Neutrophil (primary cell): ENCODE data around the gene LECT2.

Source experiments
- H3K27ac ChIP-seq: fragments of 200-600 bp; sonication (generic); 2 replicates; pipeline ENCODE4 v1.5.1; 2016; ENCODE audit warnings: mild to moderate bottlenecking, moderate library complexity
- H3K27me3 ChIP-seq: fragments of 200-600 bp; sonication (generic); 2 replicates; pipeline ENCODE4 v1.6.0; 2016; ENCODE audit warnings: mild to moderate bottlenecking
- H3K36me3 ChIP-seq: fragments of 200-600 bp; sonication (generic); 2 replicates; pipeline ENCODE4 v1.5.1; 2017
- H3K4me1 ChIP-seq, 2 experiments: fragments of 200-600 bp in 1 of 2; sonication (generic) in 1 of 2; 1 replicate in 1 of 2; 2 replicates in 1 of 2; pipeline versions ENCODE4 v1.5.1 to v1.6.1; 2013 to 2016; ENCODE audit warnings: low read depth in 1 of 2, low read length in 1 of 2, mild to moderate bottlenecking in 1 of 2, moderate library complexity in 1 of 2; ENCODE audit not compliant: control insufficient read depth in 1 of 2, insufficient read depth in 1 of 2
- H3K4me3 ChIP-seq, 2 experiments: fragments of 200-600 bp in 1 of 2; sonication (generic) in 1 of 2; 1 replicate in 1 of 2; 2 replicates in 1 of 2; pipeline ENCODE4 v1.5.1; 2013 to 2016; ENCODE audit warnings: low read depth in 1 of 2, low read length in 1 of 2, mild to moderate bottlenecking in 1 of 2, moderate library complexity in 1 of 2
- H3K9me3 ChIP-seq: fragments of 200-600 bp; sonication (generic); 2 replicates; pipeline ENCODE4 v1.5.1; 2016
- CTCF ChIP-seq: fragments of 200-600 bp; sonication (generic); IDR thresholded peaks from 2 replicates; pipeline ENCODE4 v1.5.1; 2016; ENCODE audit warnings: antibody characterized with exemption

LECT2 gene

DNA sequence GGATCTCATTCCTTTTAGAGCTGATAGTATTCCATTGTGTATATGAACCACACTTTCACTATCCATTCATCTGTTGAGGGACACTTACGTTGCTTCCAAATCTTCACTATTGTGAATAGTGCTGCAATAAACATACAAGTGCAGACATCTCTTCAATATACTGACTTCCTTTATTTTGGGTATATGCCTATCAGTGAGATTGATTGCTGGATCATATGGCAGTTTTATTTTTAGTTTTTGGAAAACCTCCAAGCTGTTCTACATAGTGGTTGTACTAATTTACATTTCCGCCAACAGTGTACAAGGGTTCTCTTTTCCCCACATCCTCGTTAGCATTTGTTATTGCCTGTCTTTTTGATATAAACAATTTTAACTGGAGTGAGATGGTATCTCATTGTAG lies 33.8 kb upstream of the LECT2 start:
- Histone ChIP-seq H3K27me3 (peaks cover 15% of the 10 kb centered on the region), H3K4me1 (no peaks in the 10 kb centered on the region), H3K4me3 (no peak overlapping the region), H3K27ac (no peak overlapping the region), H3K36me3 (no peaks in the 10 kb centered on the region), H3K9me3 (no peaks in the 10 kb centered on the region)
- TF ChIP-seq CTCF: no peak

- TF ChIP-seq CTCF: no peak
- Histone ChIP-seq H3K4me3 (no peak overlapping the region), H3K9me3 (no peaks in the 10 kb centered on the region), H3K27me3 (peaks cover 15% of the 10 kb centered on the region), H3K36me3 (no peaks in the 10 kb centered on the region), H3K4me1 (no peaks in the 10 kb centered on the region), H3K27ac (no peak overlapping the region)
Observed at GRCh38 chr5:135986891-135987401, 32.2 kb upstream of the LECT2 start.

DNA sequence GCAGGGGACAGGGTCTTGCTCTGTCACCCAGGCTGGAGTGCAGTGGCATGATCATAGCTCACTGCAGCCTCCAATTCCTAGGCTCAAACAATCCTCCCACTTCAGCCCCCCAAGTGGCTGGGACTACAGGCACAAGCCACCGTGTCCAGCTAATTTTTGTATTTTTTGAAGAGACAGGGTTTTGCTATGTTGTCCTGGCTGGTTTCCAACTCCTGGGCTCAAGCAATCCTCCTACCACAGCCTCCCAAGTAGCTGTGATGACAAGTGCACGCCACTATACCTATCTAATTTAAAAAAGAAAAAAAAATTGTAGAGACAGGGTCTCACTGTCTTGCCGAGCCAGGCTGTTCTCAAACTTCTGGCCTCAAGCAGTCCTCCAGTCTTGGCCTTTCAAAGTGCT lies 31.6 kb upstream of the LECT2 start:
- TF ChIP-seq CTCF: no peak
- H3K9me3 ChIP-seq: no peaks in the 10 kb centered on the region
- H3K4me3 ChIP-seq: no peak overlapping the region
- H3K36me3 ChIP-seq: no peaks in the 10 kb centered on the region
- H3K27ac ChIP-seq: no peak overlapping the region
- peaks cover 15% of the 10 kb centered on the region for H3K27me3 ChIP-seq
- H3K4me1 ChIP-seq: no peaks in the 10 kb centered on the region

GRCh38 chr5:135985951-135986350 lies 31.2 kb upstream of the LECT2 start:
- TF ChIP-seq CTCF: no peak
- H3K4me1 ChIP-seq: no peaks in the 10 kb centered on the region
- H3K36me3 ChIP-seq: no peaks in the 10 kb centered on the region
- no peak overlapping the region for H3K27ac ChIP-seq
- no peak overlapping the region for H3K4me3 ChIP-seq
- H3K27me3 ChIP-seq: peaks cover 15% of the 10 kb centered on the region
- H3K9me3 ChIP-seq: no peaks in the 10 kb centered on the region

DNA sequence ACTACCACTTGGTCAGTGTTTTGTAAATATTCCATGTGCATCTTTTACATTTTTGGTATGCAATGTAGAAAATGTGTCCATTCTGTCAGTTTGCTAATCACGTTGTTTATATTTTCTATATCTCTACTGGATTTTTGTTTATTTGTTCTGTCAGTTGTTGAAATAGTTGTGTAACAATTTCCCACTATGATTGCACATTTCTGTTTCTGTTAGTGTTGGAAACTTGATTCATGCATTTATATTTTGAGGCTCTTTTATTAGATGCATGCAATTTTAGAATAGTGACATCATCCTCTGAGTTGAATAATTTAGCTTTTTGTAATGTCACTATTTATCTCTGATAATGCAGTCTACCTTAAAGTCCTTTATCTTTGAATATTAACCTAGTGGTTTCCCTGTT lies 25.8 kb upstream of the LECT2 start:
- Histone ChIP-seq H3K4me1 (no peaks in the 10 kb centered on the region), H3K36me3 (no peaks in the 10 kb centered on the region), H3K27ac (no peak overlapping the region), H3K9me3 (no peaks in the 10 kb centered on the region), H3K27me3 (peaks cover 45% of the 10 kb centered on the region), H3K4me3 (no peak overlapping the region)
- no peak for TF ChIP-seq CTCF

DNA sequence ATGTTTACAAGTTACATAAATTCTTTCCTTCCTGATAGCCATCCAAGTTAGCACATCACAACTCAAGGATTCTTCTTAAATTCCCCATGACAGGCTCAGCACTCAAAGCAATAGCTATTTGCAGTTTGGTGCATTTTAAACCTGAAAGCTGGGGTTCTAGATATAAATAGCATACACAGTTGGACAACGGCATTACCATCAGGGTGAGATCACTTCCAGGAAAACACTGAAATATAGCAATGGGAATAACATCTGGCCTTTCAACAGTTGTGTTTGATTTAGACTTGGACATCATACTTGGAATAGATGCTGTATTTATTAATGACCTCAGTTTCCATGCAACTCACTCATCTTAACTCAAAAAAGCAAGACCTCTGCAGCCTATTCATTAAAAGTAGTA lies 24.7 kb upstream of the LECT2 start:
- Histone ChIP-seq H3K4me3 (no peak overlapping the region), H3K27ac (no peak overlapping the region), H3K9me3 (no peaks in the 10 kb centered on the region), H3K27me3 (peaks cover 55% of the 10 kb centered on the region), H3K36me3 (no peaks in the 10 kb centered on the region), H3K4me1 (no peaks in the 10 kb centered on the region)
- TF ChIP-seq CTCF: no peak
